Esophagus squamous epithelium (tissue), 4 donors: ENCODE results near the gene STXBP6.

Experiments used
- POLR2A ChIP-seq, 4 donors: fragments of 450-650 bp; IDR thresholded peaks; one replicate each; pipeline ENCODE4 v1.6.1; 2017; ENCODE audit warnings: antibody characterized with exemption in 4 of 4, mild to moderate bottlenecking in 4 of 4, moderate library complexity in 3 of 4
- TF ChIP-seq, protein P1 (sequence below), 6 experiments: fragments of 450-650 bp in 4 of 6; fragments of 200-600 bp in 2 of 6; sonication (generic) in 2 of 6; IDR thresholded peaks; one replicate each; pipeline ENCODE4 v1.5.1; 2016 to 2019; ENCODE audit warnings: antibody characterized with exemption in 6 of 6, mild to moderate bottlenecking in 4 of 6, moderate library complexity in 4 of 6

DNA sequence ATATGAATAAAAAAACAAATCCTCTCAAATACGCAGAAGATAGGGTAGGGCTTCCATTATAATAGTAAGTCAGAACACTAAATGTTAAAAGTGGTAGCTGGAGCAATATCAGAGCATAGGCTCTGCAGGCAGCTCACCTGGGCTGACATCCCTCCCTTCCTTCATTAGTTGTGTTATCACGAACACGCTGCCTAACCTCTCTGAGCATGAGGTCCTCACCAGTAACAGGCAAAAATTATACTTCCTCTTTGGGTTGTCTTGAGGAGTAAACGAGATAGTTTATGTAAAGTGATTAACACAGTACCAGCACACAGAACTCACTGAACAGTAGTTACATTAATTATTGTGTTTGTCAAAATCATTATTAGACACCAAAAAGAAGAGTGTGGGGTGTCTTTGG lies 154.3 kb downstream of the STXBP6 start:
- TF ChIP-seq, protein P1, sequence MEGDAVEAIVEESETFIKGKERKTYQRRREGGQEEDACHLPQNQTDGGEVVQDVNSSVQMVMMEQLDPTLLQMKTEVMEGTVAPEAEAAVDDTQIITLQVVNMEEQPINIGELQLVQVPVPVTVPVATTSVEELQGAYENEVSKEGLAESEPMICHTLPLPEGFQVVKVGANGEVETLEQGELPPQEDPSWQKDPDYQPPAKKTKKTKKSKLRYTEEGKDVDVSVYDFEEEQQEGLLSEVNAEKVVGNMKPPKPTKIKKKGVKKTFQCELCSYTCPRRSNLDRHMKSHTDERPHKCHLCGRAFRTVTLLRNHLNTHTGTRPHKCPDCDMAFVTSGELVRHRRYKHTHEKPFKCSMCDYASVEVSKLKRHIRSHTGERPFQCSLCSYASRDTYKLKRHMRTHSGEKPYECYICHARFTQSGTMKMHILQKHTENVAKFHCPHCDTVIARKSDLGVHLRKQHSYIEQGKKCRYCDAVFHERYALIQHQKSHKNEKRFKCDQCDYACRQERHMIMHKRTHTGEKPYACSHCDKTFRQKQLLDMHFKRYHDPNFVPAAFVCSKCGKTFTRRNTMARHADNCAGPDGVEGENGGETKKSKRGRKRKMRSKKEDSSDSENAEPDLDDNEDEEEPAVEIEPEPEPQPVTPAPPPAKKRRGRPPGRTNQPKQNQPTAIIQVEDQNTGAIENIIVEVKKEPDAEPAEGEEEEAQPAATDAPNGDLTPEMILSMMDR (IDR thresholded peaks at IDR 0.05), result no peak
- no peak for TF ChIP-seq POLR2A (IDR thresholded peaks at IDR 0.05)
